IMR-90 (cell line): Measurements from ENCODE around the gene WDR45B. TPM values are rescaled to one million over a fixed set of nuclear protein-coding genes. Genes with fewer than 3 reads are reported as not detected.

Source experiments
- ATAC-seq: fragments of 200-7000 bp; cut with Tn5 transposase; 2 replicates; pipeline ENCODE4 v1.9.1; 2020; ENCODE audit warnings: low read depth, mild to moderate bottlenecking, moderate library complexity
- BruUV-seq: library from RNA; stranded (reverse); fragments of 400-500 nt; replicated peaks from 2 replicates; lab custom pipeline; 2021; lab: Mats Ljungman, UMichigan
- CTCF ChIA-PET: fragments of 300-600 bp; formaldehyde crosslinking; extraction: SDS; loops from one replicate; lab custom pipeline; 2021; ENCODE audit warnings: antibody characterized with exemption; lab: Yijun Ruan, JAX
- POLR2A ChIA-PET: fragments of 300-600 bp; sonication (Branson Sonifier 250); formaldehyde crosslinking; loops from one replicate; lab custom pipeline; 2022; ENCODE audit warnings: antibody characterized with exemption; ENCODE audit not compliant: unreplicated experiment; lab: Charles Lee
- DNase-seq: peaks from one replicate; pipeline ENCODE4 v3.0.0; 2013
- H2AFZ ChIP-seq: replicated peaks from 2 replicates; pipeline ENCODE3; 2013; ENCODE audit warnings: low read length, mild to moderate bottlenecking; ENCODE audit not compliant: poor library complexity
- H2AK5ac ChIP-seq: 2 replicates; pipeline ENCODE4 v1.6.1; 2013; ENCODE audit warnings: low read depth, low read length, inconsistent platforms
- H2AK9ac ChIP-seq: replicated peaks from 2 replicates; pipeline ENCODE3; 2013; ENCODE audit warnings: mild to moderate bottlenecking, low read depth, low read length, moderate library complexity; ENCODE audit not compliant: poor library complexity
- H2BK120ac ChIP-seq: 2 replicates; pipeline ENCODE4 v1.6.1; 2013; ENCODE audit warnings: low read depth, low read length, inconsistent platforms
- H2BK15ac ChIP-seq: 3 replicates; pipeline ENCODE4 v1.6.1; 2013; ENCODE audit warnings: low read depth, low read length, inconsistent platforms
- H2BK20ac ChIP-seq: 2 replicates; pipeline ENCODE4 v1.6.1; 2013; ENCODE audit warnings: low read depth, mild to moderate bottlenecking, inconsistent platforms, low read length, moderate library complexity
- H2BK5ac ChIP-seq: 2 replicates; pipeline ENCODE4 v1.6.1; 2013; ENCODE audit warnings: mild to moderate bottlenecking, low read depth, low read length, inconsistent platforms; ENCODE audit not compliant: poor library complexity, severe bottlenecking
- H3K14ac ChIP-seq: replicated peaks from 2 replicates; pipeline ENCODE4 v1.6.1; 2013; ENCODE audit warnings: low read depth, low read length, inconsistent platforms
- H3K18ac ChIP-seq: 2 replicates; pipeline ENCODE4 v1.6.1; 2013; ENCODE audit warnings: low read depth, low read length, control low read depth
- H3K23ac ChIP-seq: 2 replicates; pipeline ENCODE4 v1.6.1; 2013; ENCODE audit warnings: low read depth, low read length, inconsistent platforms
- H3K27ac ChIP-seq: 2 replicates; pipeline ENCODE4 v1.5.1; 2013; ENCODE audit warnings: mild to moderate bottlenecking, control low read depth, low read length; ENCODE audit not compliant: insufficient read depth
- H3K27me3 ChIP-seq: 2 replicates; pipeline ENCODE4 v1.6.1; 2013; ENCODE audit warnings: low read length; ENCODE audit not compliant: control insufficient read depth, insufficient read depth
- H3K36me3 ChIP-seq: 2 replicates; pipeline ENCODE4 v1.6.1; 2013; ENCODE audit warnings: low read length, mixed read lengths; ENCODE audit not compliant: control insufficient read depth, insufficient read depth
- H3K4ac ChIP-seq: 2 replicates; pipeline ENCODE4 v1.6.1; 2013; ENCODE audit warnings: low read depth, low read length, inconsistent platforms
- H3K4me1 ChIP-seq: 2 replicates; pipeline ENCODE4 v1.6.1; 2013; ENCODE audit warnings: low read length, mixed read lengths; ENCODE audit not compliant: control insufficient read depth, insufficient read depth
- H3K4me2 ChIP-seq: 2 replicates; pipeline ENCODE4 v1.6.1; 2013; ENCODE audit warnings: low read depth, mild to moderate bottlenecking, control low read depth, low read length, moderate library complexity
- H3K4me3 ChIP-seq: 2 replicates; pipeline ENCODE4 v1.5.1; 2013; ENCODE audit warnings: low read depth, mild to moderate bottlenecking, control low read depth, low read length, moderate library complexity; ENCODE audit not compliant: insufficient read depth
- H3K56ac ChIP-seq: 2 replicates; pipeline ENCODE4 v1.6.1; 2013; ENCODE audit warnings: low read length, inconsistent platforms; ENCODE audit not compliant: insufficient read depth; ENCODE audit errors: extremely low read depth
- H3K79me1 ChIP-seq, 2 experiments: 2 replicates each; pipeline ENCODE4 v1.6.1; 2013; ENCODE audit warnings: low read length in 2 of 2, inconsistent platforms in 1 of 2, low read depth in 1 of 2
- H3K9ac ChIP-seq: 2 replicates; pipeline ENCODE4 v1.6.1; 2013; ENCODE audit warnings: low read depth, low read length, control low read depth
- H3K9me1 ChIP-seq: 2 replicates; pipeline ENCODE4 v1.6.1; 2013; ENCODE audit warnings: low read length, inconsistent platforms; ENCODE audit not compliant: insufficient read depth
- H3K9me3 ChIP-seq: 2 replicates; pipeline ENCODE4 v1.6.1; 2013; ENCODE audit warnings: low read length; ENCODE audit not compliant: control insufficient read depth, insufficient read depth
- H4K20me1 ChIP-seq: 2 replicates; pipeline ENCODE4 v1.6.1; 2013; ENCODE audit warnings: low read length, inconsistent platforms; ENCODE audit not compliant: insufficient read depth
- H4K5ac ChIP-seq: 2 replicates; pipeline ENCODE4 v1.6.1; 2013; ENCODE audit warnings: mild to moderate bottlenecking, low read depth, low read length, control low read depth
- H4K8ac ChIP-seq, 2 experiments: 2 replicates each; pipeline ENCODE4 v1.6.1; 2013; ENCODE audit warnings: low read depth in 2 of 2, low read length in 2 of 2, control low read depth in 1 of 2, inconsistent platforms in 1 of 2
- H4K91ac ChIP-seq: 2 replicates; pipeline ENCODE4 v1.6.1; 2013; ENCODE audit warnings: low read depth, low read length, inconsistent platforms; ENCODE audit not compliant: insufficient read depth
- BHLHE40 ChIP-seq: fragments of 150-350 bp; IDR thresholded peaks from 2 replicates; pipeline ENCODE4 v1.6.1; 2016; ENCODE audit warnings: mild to moderate bottlenecking, low read depth, low read length
- CEBPB ChIP-seq: IDR thresholded peaks from 2 replicates; pipeline ENCODE4 v1.6.1; 2012; ENCODE audit warnings: low read depth, low read length, improper control_type of control experiment
- CHD1 ChIP-seq: IDR thresholded peaks from 2 replicates; pipeline ENCODE4 v1.6.1; 2012; ENCODE audit warnings: low read depth, low read length, improper control_type of control experiment
- ELK1 ChIP-seq: fragments of 150-350 bp; IDR thresholded peaks from 2 replicates; pipeline ENCODE4 v1.6.1; 2016; ENCODE audit warnings: low read depth, mild to moderate bottlenecking, low read length, moderate library complexity, borderline replicate concordance
- FOS ChIP-seq: fragments of 150-350 bp; IDR thresholded peaks from 2 replicates; pipeline ENCODE4 v1.6.1; 2016; ENCODE audit warnings: low read depth, low read length
- MAFK ChIP-seq: IDR thresholded peaks from 2 replicates; pipeline ENCODE4 v1.6.1; 2012; ENCODE audit warnings: low read depth, low read length, improper control_type of control experiment
- MAZ ChIP-seq: IDR thresholded peaks from 2 replicates; pipeline ENCODE4 v1.6.1; 2012; ENCODE audit warnings: low read depth, mild to moderate bottlenecking, low read length, improper control_type of control experiment, moderate library complexity, borderline replicate concordance
- MXI1 ChIP-seq: IDR thresholded peaks from 2 replicates; pipeline ENCODE4 v1.6.1; 2012; ENCODE audit warnings: low read depth, mild to moderate bottlenecking, low read length, moderate library complexity, borderline replicate concordance
- NFE2L2 ChIP-seq: fragments of 150-350 bp; IDR thresholded peaks from 2 replicates; pipeline ENCODE4 v1.6.1; 2016; ENCODE audit warnings: low read depth, mild to moderate bottlenecking, low read length
- POLR2A ChIP-seq: IDR thresholded peaks from 2 replicates; pipeline ENCODE4 v1.6.1; 2012; ENCODE audit warnings: mild to moderate bottlenecking, low read depth, low read length
- RAD21 ChIP-seq: IDR thresholded peaks from 2 replicates; pipeline ENCODE4 v1.6.1; 2012; ENCODE audit warnings: low read length, improper control_type of control experiment
- RCOR1 ChIP-seq: IDR thresholded peaks from 2 replicates; pipeline ENCODE4 v1.6.1; 2012; ENCODE audit warnings: mild to moderate bottlenecking, low read length, improper control_type of control experiment; ENCODE audit not compliant: insufficient replicate concordance
- RFX5 ChIP-seq: IDR thresholded peaks from 2 replicates; pipeline ENCODE4 v1.8.0; 2012; ENCODE audit warnings: low read depth, mild to moderate bottlenecking, low read length, moderate library complexity
- SMC3 ChIP-seq: fragments of 150-350 bp; IDR thresholded peaks from 2 replicates; pipeline ENCODE4 v1.6.1; 2016; ENCODE audit warnings: low read depth, mild to moderate bottlenecking, antibody characterized with exemption, low read length, moderate library complexity
- USF2 ChIP-seq: fragments of 150-350 bp; IDR thresholded peaks from 2 replicates; pipeline ENCODE4 v1.6.1; 2017; ENCODE audit warnings: mild to moderate bottlenecking, antibody characterized with exemption, low read length, low read depth
- WGBS, 2 experiments: methylation state at CpG; one replicate each; pipeline versions ENCODE4 v1.1.5 to v1.1.7; 2013; ENCODE audit warnings: missing lambda C conversion rate in 2 of 2; ENCODE audit not compliant: insufficient read length in 1 of 2; ENCODE audit errors: extremely low coverage in 2 of 2; 5-methylcytosine and 5-hydroxymethylcytosine counted together
- dilution Hi-C: fragments of 300-500 bp; cut with HindIII; formaldehyde crosslinking; loops from one replicate; pipeline ENCODE4 v1.14.3; 2018; ENCODE audit warnings: low sequenced_read_pairs; ENCODE audit not compliant: unreplicated experiment
- in situ Hi-C: fragments of 300-500 bp; cut with MboI; formaldehyde crosslinking; loops from 3 replicates; pipeline ENCODE4 v1.14.3; 2019; ENCODE audit warnings: low sequenced_read_pairs, inconsistent platforms, mixed read lengths
- intact Hi-C: fragments of 100-400 bp; cut with micrococcal nuclease; formaldehyde crosslinking; loops from 2 replicates; pipeline ENCODE4 v1.10.0; 2022
- polyA plus RNA-seq, 3 experiments: library from polyadenylated mRNA; depleted of rRNA; stranded (reverse); fragments of >200 nt; gene quantifications; 2 replicates each; pipeline ENCODE4 v1.2.3, GENCODE V29; 2012; ENCODE audit warnings: low replicate concordance in 1 of 3
- total RNA-seq: library from RNA; depleted of rRNA; stranded (reverse); fragments of >200 nt; gene quantifications from 2 replicates; pipeline ENCODE4 v1.2.3, GENCODE V29; 2012
- TF ChIP-seq, protein P1 (sequence below): conservative IDR thresholded peaks from 2 replicates; pipeline ENCODE4 v1.5.1; 2012; ENCODE audit warnings: mild to moderate bottlenecking, low read depth, low read length, improper control_type of control experiment

WDR45B gene
- total and polyA plus RNA-seq, 2 of the 4 experiments (the other 2 are of a cell fraction): 98.2 to 110 TPM

GRCh38 chr17:82645516-82645915 is 2.7 kb downstream of the WDR45B start:
- Histone ChIP-seq H4K8ac (no peak overlapping the region), H3K4me1 (peaks cover 5% of the 10 kb centered on the region; the same call in 1 of the 2 replicates), H4K20me1 (peaks cover 69% of the 10 kb centered on the region), H2AK9ac (no peak overlapping the region), H2BK15ac (no peak overlapping the region), H3K36me3 (peaks cover 29% of the 10 kb centered on the region), H4K91ac (no peak overlapping the region), H3K79me1 (peaks cover 28 to 43% of the 10 kb centered on the region in 2 experiments), H3K4me3 (no peak overlapping the region), H2AFZ (no peak overlapping the region), H2BK20ac (no peak overlapping the region), H3K4ac (no peak overlapping the region), H3K14ac (no peak overlapping the region), H3K23ac (no peak overlapping the region), H3K27me3 (no peaks in the 10 kb centered on the region), H3K9me3 (no peaks in the 10 kb centered on the region), H3K27ac (no peak overlapping the region), H3K56ac (no peak overlapping the region), H4K5ac (no peak overlapping the region), H3K9ac (no peak overlapping the region), H2BK120ac (no peak overlapping the region), H3K9me1 (peaks cover 4% of the 10 kb centered on the region), H3K18ac (no peak overlapping the region), H2AK5ac (no peak overlapping the region), H2BK5ac (no peak overlapping the region), H3K4me2 (no peak overlapping the region)
- POLR2A ChIA-PET: no interaction called here
- peak; percentile 50 for DNase-seq
- intact Hi-C loops (no loop called here), dilution Hi-C loops (no loop called here), in situ Hi-C loops (no loop called here)
- CTCF ChIA-PET: no interaction called here
- 83% methylated on average over 2 of the region's 4 CpGs; no CpG with 5 or more reads in 1 of the 2 experiments for WGBS, 2 experiments
- no peak for TF ChIP-seq SMC3
- no peak for TF ChIP-seq NFE2L2
- TF ChIP-seq RAD21: no peak
- no peak for TF ChIP-seq MAFK
- TF ChIP-seq POLR2A: no peak
- TF ChIP-seq USF2: no peak
- TF ChIP-seq FOS: no peak
- no peak for TF ChIP-seq CHD1
- no peak for TF ChIP-seq BHLHE40
- no peak for TF ChIP-seq CEBPB
- no peak for TF ChIP-seq MAZ
- no peak for TF ChIP-seq ELK1
- TF ChIP-seq RFX5: no peak
- TF ChIP-seq, protein P1, sequence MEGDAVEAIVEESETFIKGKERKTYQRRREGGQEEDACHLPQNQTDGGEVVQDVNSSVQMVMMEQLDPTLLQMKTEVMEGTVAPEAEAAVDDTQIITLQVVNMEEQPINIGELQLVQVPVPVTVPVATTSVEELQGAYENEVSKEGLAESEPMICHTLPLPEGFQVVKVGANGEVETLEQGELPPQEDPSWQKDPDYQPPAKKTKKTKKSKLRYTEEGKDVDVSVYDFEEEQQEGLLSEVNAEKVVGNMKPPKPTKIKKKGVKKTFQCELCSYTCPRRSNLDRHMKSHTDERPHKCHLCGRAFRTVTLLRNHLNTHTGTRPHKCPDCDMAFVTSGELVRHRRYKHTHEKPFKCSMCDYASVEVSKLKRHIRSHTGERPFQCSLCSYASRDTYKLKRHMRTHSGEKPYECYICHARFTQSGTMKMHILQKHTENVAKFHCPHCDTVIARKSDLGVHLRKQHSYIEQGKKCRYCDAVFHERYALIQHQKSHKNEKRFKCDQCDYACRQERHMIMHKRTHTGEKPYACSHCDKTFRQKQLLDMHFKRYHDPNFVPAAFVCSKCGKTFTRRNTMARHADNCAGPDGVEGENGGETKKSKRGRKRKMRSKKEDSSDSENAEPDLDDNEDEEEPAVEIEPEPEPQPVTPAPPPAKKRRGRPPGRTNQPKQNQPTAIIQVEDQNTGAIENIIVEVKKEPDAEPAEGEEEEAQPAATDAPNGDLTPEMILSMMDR: no peak
- no peak for TF ChIP-seq RCOR1
- TF ChIP-seq MXI1: no peak
- no TSS peak for BruUV-seq
- no peak for ATAC-seq
